ENCODE measurements around the gene EPHA10.

DNA sequence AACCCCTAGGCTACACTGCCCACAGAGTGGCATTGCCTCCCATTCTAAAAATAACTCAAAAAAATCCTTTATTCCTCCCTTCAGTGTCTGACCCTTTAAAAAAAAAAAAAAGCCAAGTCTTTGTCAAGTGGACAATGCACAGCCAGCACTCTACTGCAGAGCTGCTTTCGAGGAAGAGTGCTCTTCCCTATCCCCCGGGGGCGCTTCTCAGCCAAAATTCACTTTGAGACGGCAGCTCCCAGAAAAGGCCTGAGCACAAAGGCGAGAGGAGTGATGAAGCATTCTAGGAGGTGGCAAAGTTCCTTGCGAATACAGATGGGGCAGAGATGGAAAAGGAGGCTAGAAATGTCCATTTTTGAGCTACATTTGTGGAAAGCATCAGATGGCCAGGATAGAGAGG is 23.3 kb downstream of the EPHA10 start:
- TF ChIP-seq POLR2A (IDR thresholded peaks at IDR 0.05): no peak
- no peak for TF ChIP-seq CTCF (IDR thresholded peaks at IDR 0.05)

All from testis (tissue), 2 donors.